ENCODE measurements around the gene EIF5A.

EIF5A gene

GRCh38 chr17:7306911-7307685, at the start of gene EIF5A:
Gene EIF5A (plus strand): TSS chr17:7307628. CDS start chr17:7309636, 2,008 bp downstream.
- peak; percentile 100 for DNase-seq (ENCODE audit: low read depth)

- DNase-seq (ENCODE audit: low read depth) = no peak
Observed at GRCh38 chr17:7258731-7259554, 48.5 kb upstream of the EIF5A start.

GRCh38 chr17:7259555-7259889, 47.9 kb upstream of the EIF5A start:
- no peak for DNase-seq (ENCODE audit: low read depth)

- DNase-seq (ENCODE audit: low read depth) = no peak
Observed at GRCh38 chr17:7260151-7260550, 47.3 kb upstream of the EIF5A start.

DNA sequence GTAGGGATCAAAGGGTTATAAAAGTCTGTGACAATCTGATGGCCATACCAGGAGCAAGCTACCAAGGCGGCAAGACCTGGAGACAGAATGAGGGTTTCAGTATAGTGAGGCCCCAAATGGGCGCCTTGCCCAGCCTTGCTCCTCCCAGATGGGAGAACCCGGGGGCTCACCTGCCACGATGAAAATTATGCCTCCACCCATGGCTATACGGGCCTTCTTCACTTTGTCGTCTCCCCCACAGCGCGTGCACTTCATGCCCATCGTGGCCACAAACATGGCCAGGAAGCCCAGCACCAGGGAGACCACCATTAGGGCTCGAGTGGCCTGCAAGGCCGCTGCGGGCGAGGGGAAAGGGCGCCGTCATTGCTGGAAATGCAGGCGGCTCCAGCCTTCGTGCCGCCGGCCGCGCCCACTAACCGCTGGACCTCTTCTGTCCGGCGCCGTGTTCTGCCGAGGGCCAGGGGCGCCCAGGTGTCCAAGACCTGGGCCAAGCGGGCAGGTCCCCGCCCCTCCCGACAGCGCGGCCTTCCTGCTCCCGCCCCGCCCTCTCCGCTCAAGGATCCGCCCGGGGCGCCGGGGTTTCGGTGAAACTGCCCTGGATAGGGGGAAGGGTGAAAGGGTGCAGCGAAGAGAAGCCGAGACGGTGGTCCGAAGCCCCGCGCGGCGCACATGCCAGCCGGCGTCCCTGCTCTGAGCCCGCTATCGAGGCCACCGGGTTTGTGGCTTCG, 46.6 kb upstream of the EIF5A start:
- DNase-seq (ENCODE audit: low read depth) = no peak

DNA sequence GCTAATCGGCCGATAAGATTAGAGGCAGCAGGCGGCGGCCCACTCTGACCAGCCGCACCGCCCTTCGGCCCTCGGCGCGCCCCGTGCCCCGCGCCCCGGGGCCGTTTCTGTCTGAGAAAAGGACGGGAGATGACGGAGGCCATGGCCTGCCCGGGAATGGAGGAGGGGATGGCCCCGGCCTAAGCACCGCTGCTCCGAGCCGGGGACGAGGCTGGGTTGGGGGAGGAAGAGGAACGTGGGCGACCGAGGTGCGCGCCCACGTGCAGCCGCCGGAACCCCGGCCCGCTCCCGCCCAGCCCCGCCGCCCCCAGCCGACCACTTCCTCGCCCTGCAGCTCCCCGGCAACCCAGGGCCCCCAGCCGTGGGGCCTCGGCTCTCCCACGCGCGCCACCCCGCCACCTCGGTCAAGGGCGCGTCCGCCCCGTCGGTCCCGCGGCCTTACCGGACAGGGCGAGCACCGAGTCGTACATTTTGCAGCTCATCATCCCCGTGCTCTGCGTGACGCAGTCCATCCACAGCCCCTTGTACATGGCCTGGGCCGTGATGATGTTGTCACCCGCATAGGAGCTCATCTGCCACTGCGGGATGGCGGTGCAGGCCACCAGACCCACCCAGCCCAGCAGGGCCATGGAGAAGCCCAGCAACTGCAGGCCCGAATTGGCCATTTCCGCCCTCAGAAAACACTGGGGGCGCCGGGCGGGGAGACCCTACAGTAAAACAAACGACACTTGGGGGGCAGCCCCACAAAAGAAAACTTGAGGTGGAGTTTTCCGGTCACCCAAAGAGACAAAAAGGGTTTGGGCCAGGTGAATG, 45.8 kb upstream of the EIF5A start:
- DNase-seq (ENCODE audit: low read depth) = no peak

DNA sequence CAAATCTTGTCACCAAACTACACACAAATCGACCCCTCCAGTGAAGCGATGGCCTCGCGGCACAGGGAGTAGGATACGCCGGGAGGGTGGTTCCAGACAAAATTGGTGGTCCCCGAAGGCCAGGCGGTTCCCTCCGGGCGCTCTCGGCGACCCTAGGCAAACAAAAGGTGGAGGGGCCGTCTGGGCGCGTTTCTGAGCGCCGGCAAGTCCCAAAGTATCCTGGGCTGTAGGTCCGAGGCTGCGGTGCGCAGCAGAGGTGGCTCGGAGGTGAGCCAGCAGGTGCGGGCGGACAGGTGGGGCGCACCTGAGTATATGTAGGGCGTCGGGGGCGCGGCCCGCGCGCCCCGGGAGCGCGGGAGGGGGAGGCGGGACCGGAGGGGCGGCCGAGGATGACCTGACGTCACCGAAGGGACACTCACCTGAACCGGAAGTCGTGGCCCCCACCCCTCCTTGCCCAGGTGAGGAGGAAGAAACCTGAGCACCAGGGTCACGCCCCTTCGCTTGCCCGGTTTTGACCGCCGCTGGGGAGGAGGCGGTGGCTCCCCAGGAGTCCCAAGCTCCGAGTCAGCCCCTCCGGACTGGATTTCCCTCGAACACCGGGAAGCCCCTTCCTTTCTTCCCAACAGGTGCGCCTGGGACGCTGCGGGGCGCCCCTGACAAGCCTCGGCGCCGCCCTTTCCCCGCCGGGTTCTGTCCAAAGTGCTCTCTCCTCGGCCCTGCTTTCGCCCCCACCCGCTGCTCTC, 45.1 kb upstream of the EIF5A start, which contains the start of gene CLDN7:
Gene CLDN7, minus strand, starts transcription at position 287 of the 743 bp plus-strand sequence. CDS start 435 bp downstream, outside the sequence.
- DNase-seq (ENCODE audit: low read depth) = no peak

DNA sequence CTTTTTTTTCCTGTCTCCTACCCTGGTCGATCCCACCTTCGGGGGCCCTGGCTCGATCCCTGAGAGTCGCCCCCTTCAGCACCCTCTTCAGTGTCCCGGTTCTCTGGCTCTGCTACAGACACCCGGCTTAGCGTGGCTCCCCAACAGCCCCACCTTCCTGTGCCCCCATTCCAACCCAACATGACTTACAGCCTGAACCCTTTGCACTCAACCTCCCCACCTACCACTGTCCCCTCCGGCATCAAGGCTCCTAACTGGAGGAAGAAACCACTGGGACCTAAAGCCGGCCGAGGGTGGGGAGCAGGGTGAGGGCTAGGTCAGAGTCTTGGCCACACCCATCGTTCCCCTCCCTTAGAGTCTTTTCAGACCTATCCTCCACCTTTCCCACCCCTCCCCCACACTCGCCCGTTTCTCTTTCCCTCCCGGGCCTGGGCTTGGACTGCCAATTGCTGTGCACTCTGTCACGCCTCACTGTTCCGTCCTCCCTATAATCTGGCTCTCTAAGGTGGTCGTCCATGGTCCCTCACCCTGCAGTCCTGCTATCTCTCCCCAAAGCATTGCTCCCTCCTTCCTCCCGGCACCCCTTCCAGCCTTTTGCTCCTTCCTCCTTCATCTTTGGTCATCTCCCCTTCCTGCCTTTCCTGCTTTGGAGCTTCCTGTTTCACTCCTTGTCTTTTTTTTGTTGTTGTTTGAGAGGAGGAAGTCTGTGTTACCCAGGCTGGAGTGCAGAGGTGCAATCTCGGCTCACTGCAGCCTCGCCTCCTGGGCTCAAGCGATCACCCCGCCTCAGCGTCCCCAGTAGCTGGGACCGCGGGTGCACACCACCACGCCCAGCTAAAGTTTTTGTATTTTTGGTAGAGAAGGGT, 44.3 kb upstream of the EIF5A start:
- DNase-seq (ENCODE audit: low read depth) = no peak

- DNase-seq (ENCODE audit: low read depth) = no peak
Observed at GRCh38 chr17:7263801-7264078, 43.7 kb upstream of the EIF5A start.

DNA sequence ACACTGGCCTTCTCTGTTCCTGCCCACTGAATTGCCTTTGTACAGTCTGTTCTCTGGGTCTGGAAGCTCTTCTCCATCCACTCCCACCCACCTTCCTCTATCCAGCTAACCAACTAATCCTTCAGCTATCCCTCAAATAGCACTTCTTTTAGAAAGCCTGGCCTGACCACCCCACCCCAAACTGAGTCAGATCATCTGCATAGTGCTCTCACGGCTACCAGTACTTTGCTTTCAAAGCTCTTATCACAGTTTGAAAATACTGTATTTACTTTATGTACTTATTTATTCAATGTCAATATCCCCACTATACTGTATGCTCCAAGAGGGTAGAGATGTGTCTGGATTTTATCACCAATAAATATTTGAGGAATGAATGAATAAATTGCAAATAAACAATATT, 40.6 kb upstream of the EIF5A start:
- no peak for DNase-seq (ENCODE audit: low read depth)

DNA sequence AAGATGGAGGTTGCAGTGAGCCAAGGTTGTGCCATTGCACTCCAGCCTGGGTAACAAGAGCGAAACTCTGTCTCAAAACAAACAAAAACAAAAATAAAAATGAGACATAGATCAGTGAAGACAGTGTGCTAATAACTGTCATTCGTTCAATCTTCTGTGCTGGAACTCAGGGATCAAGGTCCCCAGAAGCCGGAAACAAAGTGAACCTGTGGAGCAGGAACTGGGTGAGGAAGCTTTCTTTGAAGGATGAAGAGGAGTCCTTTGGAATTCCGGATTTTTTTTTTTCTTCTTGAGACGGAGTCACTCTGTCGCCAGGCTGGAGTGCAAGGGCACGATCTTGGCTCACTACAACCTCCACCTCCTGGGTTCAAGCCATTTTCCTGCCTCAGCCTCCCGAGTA, 28.0 kb upstream of the EIF5A start:
- DNase-seq (ENCODE audit: low read depth) = no peak

- DNase-seq (ENCODE audit: low read depth) = no peak
Observed at GRCh38 chr17:7280519-7281073, 26.8 kb upstream of the EIF5A start.

- peak; percentile 72 for DNase-seq (ENCODE audit: low read depth)
Observed at GRCh38 chr17:7281074-7281952, 26.1 kb upstream of the EIF5A start, which contains the start of gene SLC2A4. Gene SLC2A4 (plus strand): TSS chr17:7281718. CDS start chr17:7281935, 217 bp downstream.

GRCh38 chr17:7281953-7282751, 25.3 kb upstream of the EIF5A start:
- no peak for DNase-seq (ENCODE audit: low read depth)

DNA sequence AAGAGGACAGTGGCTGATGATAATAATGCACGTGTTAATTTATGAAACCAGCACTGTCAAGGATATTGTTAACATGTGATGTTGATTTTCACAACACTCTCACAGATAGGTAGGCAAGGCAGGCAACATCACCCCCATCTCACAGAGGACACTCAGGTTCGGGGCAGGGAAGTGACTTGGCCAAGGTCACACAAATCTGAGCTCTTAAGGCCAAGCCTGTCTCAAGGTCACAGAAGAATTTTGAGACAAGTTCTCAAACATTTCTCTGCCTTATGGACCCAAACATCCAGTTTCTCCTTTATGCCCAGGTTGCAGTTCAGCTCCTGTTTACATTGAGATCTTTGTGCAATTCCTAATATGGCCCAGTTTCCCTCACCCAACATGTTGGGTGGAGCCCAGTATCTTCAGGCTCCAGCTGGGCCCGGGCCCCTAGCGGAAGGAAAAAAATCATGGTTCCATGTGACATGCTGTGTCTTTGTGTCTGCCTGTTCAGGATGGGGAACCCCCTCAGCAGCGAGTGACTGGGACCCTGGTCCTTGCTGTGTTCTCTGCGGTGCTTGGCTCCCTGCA, 24.6 kb upstream of the EIF5A start:
- DNase-seq (ENCODE audit: low read depth) = no peak

DNA sequence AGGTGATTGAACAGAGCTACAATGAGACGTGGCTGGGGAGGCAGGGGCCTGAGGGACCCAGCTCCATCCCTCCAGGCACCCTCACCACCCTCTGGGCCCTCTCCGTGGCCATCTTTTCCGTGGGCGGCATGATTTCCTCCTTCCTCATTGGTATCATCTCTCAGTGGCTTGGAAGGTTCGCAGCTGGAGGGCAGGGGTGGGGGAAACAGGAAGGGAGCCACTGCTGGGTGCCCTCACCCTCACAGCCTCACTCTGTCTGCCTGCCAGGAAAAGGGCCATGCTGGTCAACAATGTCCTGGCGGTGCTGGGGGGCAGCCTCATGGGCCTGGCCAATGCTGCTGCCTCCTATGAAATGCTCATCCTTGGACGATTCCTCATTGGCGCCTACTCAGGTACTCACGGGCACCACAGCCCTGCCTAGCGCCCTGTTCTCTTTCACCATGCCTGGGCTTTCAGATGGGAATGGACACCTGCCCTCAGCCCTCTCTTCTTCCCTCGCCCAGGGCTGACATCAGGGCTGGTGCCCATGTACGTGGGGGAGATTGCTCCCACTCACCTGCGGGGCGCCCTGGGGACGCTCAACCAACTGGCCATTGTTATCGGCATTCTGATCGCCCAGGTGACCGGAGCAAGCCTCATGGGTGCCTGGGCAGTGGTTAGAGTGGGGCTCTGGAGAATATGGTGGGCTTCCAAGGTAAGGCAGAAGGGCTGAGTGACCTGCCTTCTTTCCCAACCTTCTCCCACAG, 23.8 kb upstream of the EIF5A start:
- no peak for DNase-seq (ENCODE audit: low read depth)

DNA sequence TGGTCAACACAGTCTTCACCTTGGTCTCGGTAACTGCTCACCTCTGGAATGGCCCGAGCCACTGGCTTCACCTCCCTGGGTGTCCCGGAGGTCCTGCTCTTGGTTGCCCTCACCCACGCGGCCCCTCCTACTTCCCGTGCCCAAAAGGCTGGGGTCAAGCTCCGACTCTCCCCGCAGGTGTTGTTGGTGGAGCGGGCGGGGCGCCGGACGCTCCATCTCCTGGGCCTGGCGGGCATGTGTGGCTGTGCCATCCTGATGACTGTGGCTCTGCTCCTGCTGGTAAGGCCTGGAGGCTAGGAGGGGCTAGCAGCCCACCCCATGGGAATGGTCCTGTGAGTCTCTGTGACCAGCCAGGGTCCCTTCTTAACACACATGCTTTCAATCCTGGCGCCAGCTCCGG, 22.5 kb upstream of the EIF5A start:
- no peak for DNase-seq (ENCODE audit: low read depth)
